Sigmoid colon (tissue), 4 donors: ENCODE results near the gene FBXO17.

Experiments used
- CTCF ChIP-seq, 4 experiments: fragments of 450-650 bp in 3 of 4; fragments of 200-600 bp in 1 of 4; IDR thresholded peaks; one replicate each; pipeline ENCODE4 v1.5.1; 2016 to 2019; ENCODE audit warnings: antibody characterized with exemption in 4 of 4, mild to moderate bottlenecking in 3 of 4, moderate library complexity in 2 of 4
- EP300 ChIP-seq, 4 donors: sonication (generic); formaldehyde crosslinking; IDR thresholded peaks; one replicate each; pipeline ENCODE4 v1.6.1; 2017; ENCODE audit warnings: antibody characterized with exemption in 4 of 4
- POLR2A ChIP-seq, 2 donors: fragments of 450-650 bp; IDR thresholded peaks; one replicate each; pipeline ENCODE4 v1.6.1; 2016; ENCODE audit warnings: antibody characterized with exemption in 2 of 2, mild to moderate bottlenecking in 2 of 2, moderate library complexity in 2 of 2
- POLR2AphosphoS5 ChIP-seq, 4 donors: sonication (generic); formaldehyde crosslinking; IDR thresholded peaks; one replicate each; pipeline ENCODE4 v1.6.1; 2017; ENCODE audit warnings: antibody characterized with exemption in 4 of 4

GRCh38 chr19:39004403-39004802 lies 28.9 kb upstream of the FBXO17 start:
- TF ChIP-seq POLR2AphosphoS5 (IDR thresholded peaks at IDR 0.05): no peak
- TF ChIP-seq CTCF (IDR thresholded peaks at IDR 0.05): no peak
- TF ChIP-seq POLR2A (IDR thresholded peaks at IDR 0.05): no peak
- TF ChIP-seq EP300 (IDR thresholded peaks at IDR 0.05): no peak
